Brain microvascular endothelial cell (primary cell): ENCODE data around the gene TMEM43.

Experiments
- DNase-seq: peaks from one replicate; pipeline ENCODE4 v3.0.0-alpha.2; 2020
- H3K27ac ChIP-seq: fragments of 250-450 bp; sonication (Bioruptor Pico); 2 replicates; pipeline ENCODE4 v1.5.1; 2020; ENCODE audit warnings: mild to moderate bottlenecking, moderate library complexity
- H3K27me3 ChIP-seq: fragments of 250-450 bp; sonication (Bioruptor Pico); replicated peaks from 2 replicates; pipeline ENCODE4 v1.5.1; 2020; ENCODE audit warnings: mild to moderate bottlenecking
- H3K36me3 ChIP-seq: fragments of 250-450 bp; sonication (Bioruptor Pico); replicated peaks from 2 replicates; pipeline ENCODE4 v1.5.1; 2020; ENCODE audit warnings: mild to moderate bottlenecking
- H3K4me3 ChIP-seq: 2 replicates; pipeline ENCODE4 v1.5.1; 2011; ENCODE audit warnings: low read depth, mild to moderate bottlenecking, control low read depth, low read length, moderate library complexity
- in situ Hi-C: cut with HindIII; loops from 2 replicates; pipeline ENCODE4 v1.10.0; 2017; ENCODE audit warnings: low sequenced_read_pairs, low pct_ligation_motif_present
- TF ChIP-seq, protein P1 (sequence below): IDR thresholded peaks from 2 replicates; pipeline ENCODE4 v1.5.1; 2011; ENCODE audit warnings: low read depth, mild to moderate bottlenecking, moderate library complexity, low read length, control low read depth, inconsistent platforms; ENCODE audit errors: missing control alignments

The TMEM43 gene

DNA sequence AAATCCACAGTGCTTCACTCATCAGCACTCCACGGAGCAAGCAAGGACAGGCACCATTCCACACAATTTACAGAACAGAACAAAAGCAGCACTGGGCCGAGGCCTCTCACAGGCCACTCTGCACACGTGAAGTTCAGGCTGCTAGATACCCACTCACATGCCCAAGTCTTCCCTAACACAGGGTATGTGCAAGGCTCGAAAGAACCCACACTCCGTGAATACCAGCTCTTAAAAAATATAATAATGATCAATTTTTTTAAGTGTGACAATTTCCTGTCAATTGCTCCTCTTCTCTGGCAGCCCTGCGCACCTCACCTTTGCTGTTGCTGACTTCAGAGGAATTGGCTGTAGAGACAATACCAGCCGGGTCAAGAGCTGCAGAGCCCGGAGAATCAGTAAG, 34.6 kb downstream of the TMEM43 start:
- Histone ChIP-seq H3K36me3 (peaks cover 71% of the 10 kb centered on the region), H3K4me3 (no peak overlapping the region), H3K27me3 (no peaks in the 10 kb centered on the region), H3K27ac (no peak overlapping the region)
- no peak for DNase-seq
- TF ChIP-seq, protein P1, sequence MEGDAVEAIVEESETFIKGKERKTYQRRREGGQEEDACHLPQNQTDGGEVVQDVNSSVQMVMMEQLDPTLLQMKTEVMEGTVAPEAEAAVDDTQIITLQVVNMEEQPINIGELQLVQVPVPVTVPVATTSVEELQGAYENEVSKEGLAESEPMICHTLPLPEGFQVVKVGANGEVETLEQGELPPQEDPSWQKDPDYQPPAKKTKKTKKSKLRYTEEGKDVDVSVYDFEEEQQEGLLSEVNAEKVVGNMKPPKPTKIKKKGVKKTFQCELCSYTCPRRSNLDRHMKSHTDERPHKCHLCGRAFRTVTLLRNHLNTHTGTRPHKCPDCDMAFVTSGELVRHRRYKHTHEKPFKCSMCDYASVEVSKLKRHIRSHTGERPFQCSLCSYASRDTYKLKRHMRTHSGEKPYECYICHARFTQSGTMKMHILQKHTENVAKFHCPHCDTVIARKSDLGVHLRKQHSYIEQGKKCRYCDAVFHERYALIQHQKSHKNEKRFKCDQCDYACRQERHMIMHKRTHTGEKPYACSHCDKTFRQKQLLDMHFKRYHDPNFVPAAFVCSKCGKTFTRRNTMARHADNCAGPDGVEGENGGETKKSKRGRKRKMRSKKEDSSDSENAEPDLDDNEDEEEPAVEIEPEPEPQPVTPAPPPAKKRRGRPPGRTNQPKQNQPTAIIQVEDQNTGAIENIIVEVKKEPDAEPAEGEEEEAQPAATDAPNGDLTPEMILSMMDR, result no peak
- in situ Hi-C loops, result no loop called here

DNA sequence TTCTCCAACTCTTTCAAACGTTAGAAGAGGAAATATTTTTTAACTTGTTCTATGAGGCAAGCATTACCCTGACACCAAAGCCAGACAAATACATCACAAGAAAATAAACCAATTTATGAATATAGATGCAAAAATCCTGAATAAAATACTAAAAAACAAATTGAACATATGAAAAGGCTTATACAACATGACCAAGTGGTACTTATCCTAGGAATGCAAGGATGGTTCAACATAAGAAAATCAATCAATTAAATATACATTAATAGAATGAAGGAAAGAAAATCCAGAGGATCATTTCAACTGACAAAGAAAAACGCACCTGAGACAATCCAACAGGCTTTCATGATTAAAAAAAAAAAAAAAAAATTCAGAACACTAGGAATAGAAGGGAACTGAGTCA, 36.4 kb downstream of the TMEM43 start:
- TF ChIP-seq, protein P1, result no peak
- Histone ChIP-seq H3K27me3 (no peaks in the 10 kb centered on the region), H3K4me3 (no peak overlapping the region), H3K36me3 (peaks cover 80% of the 10 kb centered on the region), H3K27ac (no peak overlapping the region)
- no peak for DNase-seq
- in situ Hi-C loops, result no loop called here

DNA sequence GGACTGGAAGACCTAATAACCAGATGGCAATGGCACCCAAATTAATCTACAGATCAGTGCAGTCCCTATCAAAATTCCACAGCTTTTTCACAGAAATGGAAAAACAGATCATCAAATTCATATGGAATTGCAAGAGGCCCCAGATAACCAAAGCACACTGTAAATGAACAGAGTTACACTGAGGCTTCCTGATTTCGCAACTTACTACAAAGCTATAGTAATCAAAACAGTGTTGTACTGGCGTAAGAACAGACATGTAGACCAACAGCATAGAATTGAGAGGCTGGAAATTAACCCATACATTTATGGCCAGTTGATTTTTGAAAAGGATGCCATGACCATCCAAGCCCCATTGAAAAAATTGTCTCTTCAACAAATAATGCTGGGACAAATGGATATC, 37.3 kb downstream of the TMEM43 start:
- no peaks in the 10 kb centered on the region for H3K27me3 ChIP-seq
- no peak overlapping the region for H3K27ac ChIP-seq
- in situ Hi-C loops, result no loop called here
- H3K4me3 ChIP-seq, result no peak overlapping the region
- TF ChIP-seq, protein P1, result no peak
- no peak for DNase-seq
- H3K36me3 ChIP-seq, result peaks cover 78% of the 10 kb centered on the region

DNA sequence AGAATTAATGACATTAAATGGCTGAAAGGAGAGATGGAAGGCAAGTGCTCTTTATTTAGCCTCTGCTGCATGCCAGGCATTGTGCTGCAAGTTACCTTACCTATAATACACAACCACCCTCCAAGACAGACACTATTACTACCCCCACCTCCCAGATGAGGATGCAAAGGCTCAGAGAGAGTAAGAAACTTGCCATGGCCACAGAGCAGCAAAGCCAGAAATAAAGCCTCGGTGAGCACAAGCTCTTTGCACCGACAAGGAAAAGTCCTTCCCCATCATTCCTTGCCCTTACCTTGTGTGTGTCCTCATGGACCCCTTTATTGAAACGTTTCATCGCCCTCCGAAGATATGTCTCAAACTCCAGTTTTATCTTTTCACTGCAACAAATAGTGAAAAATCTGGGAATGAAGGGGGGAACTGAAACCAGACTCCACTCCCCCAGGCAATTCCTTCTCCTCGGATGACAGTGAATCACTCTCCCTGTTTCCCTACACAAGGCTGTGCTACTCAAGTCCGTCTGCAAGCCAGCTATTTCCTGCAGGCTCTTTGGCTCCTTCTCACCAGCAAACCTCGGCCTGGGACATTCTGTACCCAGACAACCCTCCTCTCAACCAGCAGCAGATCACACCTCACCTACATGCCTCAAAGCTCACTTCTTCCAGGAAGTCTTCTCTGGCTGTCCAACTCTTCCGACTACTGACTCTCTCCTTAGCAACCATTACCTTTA, 42.2 kb downstream of the TMEM43 start:
- Histone ChIP-seq H3K4me3 (no peak overlapping the region), H3K27me3 (no peaks in the 10 kb centered on the region), H3K36me3 (peaks cover 79% of the 10 kb centered on the region), H3K27ac (no peak overlapping the region)
- DNase-seq, result no peak
- in situ Hi-C loops, result no loop called here
- TF ChIP-seq, protein P1, result no peak

DNA sequence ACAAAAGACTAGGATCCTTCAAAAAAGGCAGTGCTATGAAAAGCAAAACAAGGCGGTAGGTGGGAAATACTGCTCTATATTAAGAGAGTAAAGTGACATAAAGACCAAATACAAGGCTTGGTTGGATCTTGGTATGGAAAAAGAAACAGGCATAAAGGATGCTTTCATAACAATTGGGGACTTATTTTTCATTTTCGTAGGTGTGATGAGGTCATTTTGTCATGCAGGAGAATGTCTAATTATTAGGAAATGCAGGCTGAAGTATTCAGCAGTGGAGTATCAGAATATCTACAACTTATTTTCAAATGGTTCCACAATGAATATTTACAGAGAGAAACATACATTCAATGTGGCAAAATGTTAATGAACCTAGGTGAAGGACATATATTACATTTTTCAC, 44.6 kb downstream of the TMEM43 start:
- Histone ChIP-seq H3K27ac (no peak overlapping the region), H3K36me3 (peaks cover 67% of the 10 kb centered on the region), H3K4me3 (no peak overlapping the region), H3K27me3 (no peaks in the 10 kb centered on the region)
- TF ChIP-seq, protein P1, result no peak
- in situ Hi-C loops, result no loop called here
- DNase-seq, result no peak

DNA sequence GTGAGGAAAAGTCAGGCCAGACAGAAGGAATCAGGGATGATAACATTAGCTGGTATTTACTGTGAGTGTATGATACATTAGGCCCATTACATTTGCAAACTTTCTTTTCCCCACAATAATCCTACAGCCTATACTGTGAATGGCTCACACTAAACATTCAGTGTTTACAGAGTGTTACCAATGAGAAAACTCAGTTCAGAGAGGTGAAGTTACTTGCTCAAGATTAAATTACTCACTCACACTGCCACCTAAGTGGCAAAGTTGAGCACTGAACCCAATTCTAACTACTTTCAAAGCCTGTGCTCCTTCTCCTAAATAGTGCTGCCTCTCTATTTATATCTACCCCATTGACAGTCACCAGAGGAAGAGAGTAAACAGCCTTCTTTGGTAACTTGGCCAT, 45.0 kb downstream of the TMEM43 start:
- Histone ChIP-seq H3K36me3 (peaks cover 63% of the 10 kb centered on the region), H3K4me3 (no peak overlapping the region), H3K27ac (peak overlapping the region; percentile 76), H3K27me3 (no peaks in the 10 kb centered on the region)
- TF ChIP-seq, protein P1, result no peak
- DNase-seq, result no peak
- in situ Hi-C loops, result no loop called here
